ENCODE measurements around the gene NECAB2.

GRCh38 chr16:84047206-84047605, 79.2 kb downstream of the NECAB2 start:
- TF ChIP-seq POLR2A (IDR thresholded peaks at IDR 0.05) (no peak), POLR2AphosphoS5 (IDR thresholded peaks at IDR 0.05) (no peak)

All from stomach (tissue), 4 donors.